ENCODE measurements around the gene PDGFC. TPM values are rescaled to one million over a fixed set of nuclear protein-coding genes. Genes with fewer than 3 reads are reported as not detected.

The PDGFC gene
- total RNA-seq, 1 experiment from 2014 or later: 4.5 TPM

- Mint-ChIP-seq H3K27me3 (ENCODE audit: low read depth) (no peaks in the 10 kb centered on the region), H3K27ac (no peak overlapping the region)
Measured at GRCh38 chr4:156950948-156951347, 20.7 kb downstream of the PDGFC start.

More at GRCh38 chr4:156950948-156951347, 20.7 kb downstream of the PDGFC start:
- H3K4me1 Mint-ChIP-seq: peaks cover 6 to 19% of the 10 kb centered on the region in 2 experiments
- Histone ChIP-seq H2BK5ac (ENCODE audit: insufficient read length, low read length) (no peak overlapping the region), H3K27me3 (ENCODE audit: insufficient read depth, low read length) (no peaks in the 10 kb centered on the region), H3K27ac (ENCODE audit: insufficient read length, low read depth, low read length) (no peak overlapping the region), H4K8ac (replicated peaks; ENCODE audit: insufficient read length, low read depth, low read length) (no peak overlapping the region), H2AK5ac (ENCODE audit: insufficient read length, low read length) (no peak overlapping the region), H3K18ac (ENCODE audit: insufficient read length, low read depth, low read length) (no peak overlapping the region), H4K5ac (ENCODE audit: insufficient read length, low read depth, low read length) (no peak overlapping the region), H2AFZ (ENCODE audit: low read length) (no peak overlapping the region), H4K91ac (ENCODE audit: insufficient read length, low read depth, low read length) (no peak overlapping the region), H3K4me2 (ENCODE audit: insufficient read depth, insufficient read length, low read length) (no peak overlapping the region), H4K20me1 (ENCODE audit: control insufficient read depth, insufficient read depth, insufficient read length) (no peaks in the 10 kb centered on the region), H3K23ac (ENCODE audit: insufficient read length, low read depth, low read length) (no peak overlapping the region), H3K4me1 (ENCODE audit: insufficient read depth, low read length) (no peaks in the 10 kb centered on the region), H3K56ac (ENCODE audit: insufficient read length, low read depth, low read length) (no peak overlapping the region), H3K4ac (ENCODE audit: low read depth, low read length) (no peak overlapping the region), H3K9ac (ENCODE audit: extremely low read depth, insufficient read length, low read length) (no peak overlapping the region), H3K14ac (ENCODE audit: insufficient read depth, low read length) (no peak overlapping the region), H2BK12ac (ENCODE audit: insufficient read length, low read depth, low read length) (no peak overlapping the region), H3T11ph (ENCODE audit: low read length) (no peak overlapping the region), H2BK15ac (ENCODE audit: low read depth, low read length) (no peak overlapping the region), H3K79me1 (ENCODE audit: insufficient read depth, low read depth, low read length, poor library complexity, severe bottlenecking) (no peaks in the 10 kb centered on the region), H2BK20ac (ENCODE audit: low read depth, low read length, poor library complexity, severe bottlenecking) (no peak overlapping the region), H3K79me2 (ENCODE audit: insufficient read depth, low read length) (no peaks in the 10 kb centered on the region), H3K23me2 (ENCODE audit: insufficient read length, low read depth, low read length, poor library complexity, severe bottlenecking) (no peaks in the 10 kb centered on the region), H2BK120ac (ENCODE audit: low read depth, low read length, poor library complexity, severe bottlenecking) (no peak overlapping the region), H3K9me3 (ENCODE audit: control insufficient read depth, low read depth, low read length) (no peaks in the 10 kb centered on the region)
- WGBS (ENCODE audit: extremely low coverage, insufficient read length, low lambda C conversion rate): no CpG with 5 or more reads among the region's 3 CpGs
- no peak for TF ChIP-seq CTCF (conservative IDR thresholded peaks at IDR 0.05)
- H3K9me3 Mint-ChIP-seq: no peaks in the 10 kb centered on the region
- no peaks in the 10 kb centered on the region for H3K36me3 Mint-ChIP-seq (ENCODE audit: insufficient read depth in 1 of 3, low read depth in 3 of 3)
- no peak for DNase-seq
- no peak overlapping the region for H3K4me3 Mint-ChIP-seq
